ENCODE measurements around the gene GCNT1. TPM values are rescaled to one million over a fixed set of nuclear protein-coding genes. Genes with fewer than 3 reads are reported as not detected.
"Not testable (repeated sequence)": the region's sequence is repeated elsewhere in the genome, so short reads cannot be mapped to it uniquely, and the experiment has no call there.

Gene GCNT1
- total RNA-seq, 2 donors from 2014 or later: 8.1 to 8.4 TPM

GRCh38 chr9:76431601-76432000 lies 27.4 kb upstream of the GCNT1 start:
- no peaks in the 10 kb centered on the region for H3K36me3 Mint-ChIP-seq
- no peak for ATAC-seq
- H3K27me3 Mint-ChIP-seq: peaks cover 0 to 11% of the 10 kb centered on the region in 2 donors

DNA sequence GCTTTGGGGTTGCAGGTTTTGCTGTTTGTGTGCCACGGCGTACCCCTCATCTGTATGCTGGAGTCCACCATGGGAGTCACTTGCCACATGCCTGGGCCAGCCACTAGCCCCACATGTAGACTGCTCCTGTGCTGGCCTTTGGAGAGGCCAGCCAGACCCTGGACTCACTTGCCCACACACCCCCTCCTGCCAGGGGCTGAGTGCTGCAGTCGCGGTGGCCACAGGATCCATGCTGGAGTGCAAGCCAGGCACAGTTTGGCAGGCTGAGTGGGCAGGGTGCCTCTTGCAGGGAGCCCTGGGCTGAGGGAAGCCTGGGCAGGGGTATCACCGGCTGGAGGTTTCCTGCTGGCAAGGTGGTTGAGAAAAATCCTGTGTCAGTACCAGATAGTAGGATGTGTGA lies 25.6 kb upstream of the GCNT1 start:
- peak; percentile 20 to 41 for ATAC-seq
- no peak for DNase-seq (ENCODE audit: low spot score)
- Mint-ChIP-seq H3K4me3 (no peak overlapping the region), H3K4me1 (ENCODE audit: low read depth in 2 of 2) (peaks cover 14 to 19% of the 10 kb centered on the region in 2 donors), H3K36me3 (no peaks in the 10 kb centered on the region), H3K27ac (peak overlapping the region in 1 of 2 donors; percentile 70), H3K9me3 (no peaks in the 10 kb centered on the region), H3K27me3 (peaks cover 0 to 11% of the 10 kb centered on the region in 2 donors)

More at GRCh38 chr9:76431601-76432000, 27.4 kb upstream of the GCNT1 start:
- no peak for DNase-seq (ENCODE audit: low spot score)
- no peaks in the 10 kb centered on the region for H3K9me3 Mint-ChIP-seq
- H3K27ac Mint-ChIP-seq: no peak overlapping the region
- H3K4me3 Mint-ChIP-seq: no peak overlapping the region
- H3K4me1 Mint-ChIP-seq (ENCODE audit: low read depth in 2 of 2): peaks cover 4 to 10% of the 10 kb centered on the region in 2 donors

- Mint-ChIP-seq H3K4me3 (no peak overlapping the region), H3K36me3 (no peaks in the 10 kb centered on the region), H3K27ac (peak overlapping the region in 1 of 2 donors; percentile 70), H3K4me1 (ENCODE audit: low read depth in 2 of 2) (peaks cover 18 to 19% of the 10 kb centered on the region in 2 donors), H3K9me3 (no peaks in the 10 kb centered on the region), H3K27me3 (peaks cover 0 to 11% of the 10 kb centered on the region in 2 donors)
- DNase-seq (ENCODE audit: low spot score) (no peak), ATAC-seq (no peak)
Measured at GRCh38 chr9:76433836-76434235, 25.1 kb upstream of the GCNT1 start.

- not testable (repeated sequence) for ATAC-seq; DNase-seq (ENCODE audit: low spot score); H3K4me3 Mint-ChIP-seq; H3K9me3 Mint-ChIP-seq; H3K36me3 Mint-ChIP-seq
- Mint-ChIP-seq H3K27me3 (peaks cover 0 to 11% of the 10 kb centered on the region in 2 donors), H3K4me1 (ENCODE audit: low read depth in 2 of 2) (peaks cover 19 to 21% of the 10 kb centered on the region in 2 donors), H3K27ac (peak overlapping the region; percentile 3 to 70)
Measured at GRCh38 chr9:76434897-76435296, 24.1 kb upstream of the GCNT1 start.

DNA sequence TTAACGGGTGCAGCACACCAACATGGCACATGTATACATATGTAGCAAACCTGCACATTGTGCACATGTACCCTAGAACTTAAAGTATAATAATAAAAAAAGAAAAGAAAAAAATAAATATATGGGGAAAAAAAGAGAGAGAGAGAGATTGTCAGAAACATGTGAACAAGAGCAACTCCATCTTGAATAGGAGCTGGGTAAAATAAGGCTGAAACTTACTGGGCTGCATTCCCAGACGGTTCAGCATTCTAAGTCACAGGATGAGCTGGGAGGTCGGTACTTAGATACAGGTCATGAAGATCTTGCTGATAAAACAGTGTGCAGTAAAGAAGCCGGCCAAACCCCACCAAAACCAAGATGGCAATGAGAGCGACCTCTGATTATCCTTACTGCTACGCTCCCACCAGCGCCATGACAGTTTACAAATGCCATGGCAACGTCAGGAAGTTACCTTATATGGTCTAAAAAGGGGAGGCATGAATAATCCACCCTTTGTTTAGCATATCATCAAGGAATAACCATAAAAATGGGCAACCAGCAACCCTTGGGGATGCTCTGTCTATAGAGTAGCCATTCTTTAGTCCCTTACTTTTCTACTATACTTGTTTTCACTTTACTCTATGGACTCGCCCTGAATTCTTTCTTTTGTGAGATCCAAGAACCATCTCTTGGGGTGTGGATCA lies 21.8 kb upstream of the GCNT1 start:
- H3K27ac Mint-ChIP-seq: peak overlapping the region in 1 of 2 donors; percentile 83
- not testable (repeated sequence) for H3K4me3 Mint-ChIP-seq; ATAC-seq; DNase-seq (ENCODE audit: low spot score); H3K9me3 Mint-ChIP-seq; H3K36me3 Mint-ChIP-seq
- H3K4me1 Mint-ChIP-seq (ENCODE audit: low read depth in 2 of 2): peaks cover 32 to 34% of the 10 kb centered on the region in 2 donors
- peaks cover 0 to 14% of the 10 kb centered on the region in 2 donors for H3K27me3 Mint-ChIP-seq

GRCh38 chr9:76438841-76439588 lies 20.0 kb upstream of the GCNT1 start:
- peak overlapping the region; percentile 53 to 83 for H3K27ac Mint-ChIP-seq
- no peaks in the 10 kb centered on the region for H3K36me3 Mint-ChIP-seq
- H3K4me1 Mint-ChIP-seq (ENCODE audit: low read depth in 2 of 2): peaks cover 31 to 33% of the 10 kb centered on the region in 2 donors
- peak; percentile 79 to 89 for ATAC-seq
- H3K4me3 Mint-ChIP-seq: peak overlapping the region; percentile 30
- no peaks in the 10 kb centered on the region for H3K9me3 Mint-ChIP-seq
- DNase-seq (ENCODE audit: low spot score): no peak
- H3K27me3 Mint-ChIP-seq: peaks cover 0 to 9% of the 10 kb centered on the region in 2 donors

DNA sequence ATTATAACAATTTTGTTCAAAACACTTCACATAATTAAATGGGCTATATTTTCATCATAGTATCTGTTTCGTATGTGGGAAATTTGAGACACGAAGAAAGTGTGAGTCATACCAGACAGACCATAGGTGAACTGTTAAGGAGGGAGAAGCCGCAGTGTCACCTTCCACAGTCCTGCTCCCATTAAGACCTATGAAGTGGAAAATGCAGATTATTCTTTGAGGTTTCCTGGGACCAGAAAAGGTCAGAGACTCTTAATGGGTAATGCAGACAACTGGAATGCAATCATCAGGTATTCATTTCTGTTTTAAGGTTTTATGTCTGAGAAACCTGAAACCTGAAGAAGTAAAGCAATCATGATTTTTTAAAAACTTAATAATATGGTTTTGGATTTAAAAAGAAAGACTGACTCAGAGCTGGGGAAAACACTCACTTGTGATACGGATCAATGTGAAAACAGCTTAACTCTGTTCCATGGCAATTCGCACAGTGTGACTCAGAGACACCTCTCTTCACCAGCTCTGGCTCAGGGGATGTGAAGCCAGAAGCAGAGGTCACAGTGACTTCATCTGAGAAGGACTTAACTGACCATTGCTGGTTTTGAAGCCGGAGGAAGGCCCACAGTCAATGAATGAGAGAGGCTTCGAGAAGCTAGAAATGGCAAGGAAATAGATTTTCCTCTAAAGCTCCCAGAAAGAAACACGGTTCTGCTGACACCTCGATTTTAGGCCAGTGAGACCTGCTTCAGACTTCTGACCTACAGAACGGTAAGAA lies 17.2 kb upstream of the GCNT1 start:
- Mint-ChIP-seq H3K4me3 (peak overlapping the region; percentile 70), H3K27me3 (peaks cover 0 to 5% of the 10 kb centered on the region in 2 donors), H3K36me3 (no peaks in the 10 kb centered on the region), H3K4me1 (ENCODE audit: low read depth in 2 of 2) (peaks cover 33 to 50% of the 10 kb centered on the region in 2 donors), H3K9me3 (no peaks in the 10 kb centered on the region), H3K27ac (peak overlapping the region; percentile 78 to 83)
- ATAC-seq (peak; percentile 72 to 88), DNase-seq (ENCODE audit: low spot score) (no peak)

DNA sequence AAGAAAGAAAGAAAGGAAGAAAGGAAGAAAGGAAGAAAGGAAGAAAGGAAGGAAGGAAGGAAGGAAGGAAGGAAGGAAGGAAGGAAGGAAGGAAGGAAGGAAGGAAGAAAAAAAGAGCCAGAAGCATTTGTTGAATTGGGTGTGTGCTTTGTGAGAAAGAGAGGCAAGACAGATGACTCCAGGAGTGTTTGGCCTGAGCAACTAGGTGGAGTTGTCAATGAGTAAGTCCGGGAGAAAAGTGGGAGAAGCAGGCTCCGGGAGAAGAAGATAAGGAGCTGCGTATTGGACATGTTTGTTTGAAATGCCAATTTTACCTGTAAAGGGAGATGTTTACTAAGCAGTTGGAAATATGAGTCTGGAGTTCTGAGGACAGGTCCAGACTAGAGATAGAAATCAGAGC lies 15.1 kb upstream of the GCNT1 start:
- Mint-ChIP-seq H3K4me3 (peak overlapping the region; percentile 3), H3K27ac (peak overlapping the region; percentile 8 to 27), H3K36me3 (no peaks in the 10 kb centered on the region), H3K4me1 (ENCODE audit: low read depth in 2 of 2) (peaks cover 24 to 35% of the 10 kb centered on the region in 2 donors), H3K9me3 (no peaks in the 10 kb centered on the region), H3K27me3 (peaks cover 0 to 5% of the 10 kb centered on the region in 2 donors)
- no peak for DNase-seq (ENCODE audit: low spot score)
- no peak for ATAC-seq

DNA sequence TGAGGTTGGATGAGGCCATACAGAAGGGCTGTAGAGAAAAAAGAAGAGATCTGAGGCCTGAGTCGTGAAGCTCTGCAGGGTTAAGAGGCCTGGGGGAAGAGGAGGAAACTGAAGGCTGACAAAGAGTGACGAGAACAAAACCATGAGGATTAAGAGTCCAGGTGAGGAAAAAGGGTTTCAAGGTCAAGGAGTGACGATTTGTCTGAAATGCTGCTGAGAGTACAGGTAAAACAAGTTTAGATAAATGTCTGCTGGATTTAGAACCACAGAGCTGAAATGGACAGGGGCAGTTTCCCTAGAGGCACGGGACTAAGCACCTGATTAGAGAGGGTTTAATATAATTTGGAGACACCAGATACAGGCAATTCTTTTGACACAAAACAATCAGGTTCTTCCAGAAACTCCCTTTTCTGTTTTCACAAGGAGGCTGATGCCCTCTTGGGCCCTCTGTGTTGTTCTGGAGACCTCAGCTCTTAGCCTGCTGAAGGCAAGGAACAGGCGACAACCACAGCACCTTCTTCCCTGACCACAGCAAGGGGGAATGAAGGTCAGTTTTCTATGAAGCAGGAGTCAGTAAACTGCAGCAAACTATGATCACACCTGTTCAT lies 14.6 kb upstream of the GCNT1 start:
- Mint-ChIP-seq H3K36me3 (no peaks in the 10 kb centered on the region), H3K27ac (peak overlapping the region in 1 of 2 donors; percentile 8), H3K27me3 (peaks cover 0 to 5% of the 10 kb centered on the region in 2 donors), H3K9me3 (no peaks in the 10 kb centered on the region), H3K4me3 (peak overlapping the region; percentile 3), H3K4me1 (ENCODE audit: low read depth in 2 of 2) (peaks cover 22 to 35% of the 10 kb centered on the region in 2 donors)
- ATAC-seq (no peak), DNase-seq (ENCODE audit: low spot score) (no peak)

DNA sequence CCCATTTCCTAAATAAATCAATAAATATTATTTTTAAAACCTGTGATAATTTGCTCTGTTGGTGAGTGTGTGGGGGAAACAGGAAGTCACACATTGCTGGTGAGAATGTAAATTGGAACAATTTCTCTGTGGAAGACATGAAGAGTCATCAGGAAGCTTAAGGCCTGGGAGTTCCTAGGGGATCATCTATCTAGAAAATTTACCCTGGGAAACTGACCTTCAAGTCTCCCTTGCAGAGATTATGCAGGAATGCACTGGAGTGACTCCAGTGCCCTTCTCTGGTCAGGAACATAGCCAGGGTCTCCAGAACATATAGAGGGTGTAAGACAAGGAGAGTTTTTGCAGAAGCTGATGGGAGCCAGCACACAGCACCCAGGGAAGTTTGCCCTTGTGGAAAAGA lies 13.0 kb upstream of the GCNT1 start:
- H3K36me3 Mint-ChIP-seq: no peaks in the 10 kb centered on the region
- no peaks in the 10 kb centered on the region for H3K9me3 Mint-ChIP-seq
- no peak overlapping the region for H3K27ac Mint-ChIP-seq
- H3K4me3 Mint-ChIP-seq: no peak overlapping the region
- ATAC-seq: no peak
- DNase-seq (ENCODE audit: low spot score): no peak
- peaks cover 17 to 29% of the 10 kb centered on the region in 2 donors for H3K4me1 Mint-ChIP-seq (ENCODE audit: low read depth in 2 of 2)
- peaks cover 0 to 5% of the 10 kb centered on the region in 2 donors for H3K27me3 Mint-ChIP-seq

- Mint-ChIP-seq H3K4me3 (no peak overlapping the region), H3K27ac (no peak overlapping the region), H3K4me1 (ENCODE audit: low read depth in 2 of 2) (peaks cover 11 to 18% of the 10 kb centered on the region in 2 donors), H3K9me3 (no peaks in the 10 kb centered on the region), H3K27me3 (peaks cover 0 to 2% of the 10 kb centered on the region in 2 donors), H3K36me3 (no peaks in the 10 kb centered on the region)
- no peak for DNase-seq (ENCODE audit: low spot score)
- no peak for ATAC-seq
Measured at GRCh38 chr9:76448501-76448900, 10.5 kb upstream of the GCNT1 start.

- no peaks in the 10 kb centered on the region for H3K9me3 Mint-ChIP-seq
- DNase-seq (ENCODE audit: low spot score) (no peak), ATAC-seq (no peak)
- no peaks in the 10 kb centered on the region for H3K27me3 Mint-ChIP-seq
- H3K4me1 Mint-ChIP-seq (ENCODE audit: low read depth in 2 of 2): peaks cover 2 to 7% of the 10 kb centered on the region in 2 donors
- H3K36me3 Mint-ChIP-seq: no peaks in the 10 kb centered on the region
- no peak overlapping the region for H3K4me3 Mint-ChIP-seq
- H3K27ac Mint-ChIP-seq: no peak overlapping the region
Measured at GRCh38 chr9:76451234-76451633, 7.7 kb upstream of the GCNT1 start.

GRCh38 chr9:76452839-76453238 lies 6.1 kb upstream of the GCNT1 start:
- DNase-seq (ENCODE audit: low spot score) (no peak), ATAC-seq (no peak)
- Mint-ChIP-seq H3K27ac (peak overlapping the region in 1 of 2 donors; percentile 4), H3K4me3 (no peak overlapping the region), H3K4me1 (ENCODE audit: low read depth in 2 of 2) (peaks cover 6 to 7% of the 10 kb centered on the region in 2 donors), H3K9me3 (no peaks in the 10 kb centered on the region), H3K36me3 (no peaks in the 10 kb centered on the region), H3K27me3 (no peaks in the 10 kb centered on the region)

Data from natural killer cell treated with Interleukin-12 subunit alpha and Interleukin-12 subunit beta and Interleukin-15 and Interleukin-18, amount 100 ng/mL, for 72 hours (primary cell).